T-cell (primary cell): Measurements from ENCODE around the gene SCAPER. TPM values are rescaled to one million over a fixed set of nuclear protein-coding genes. Genes with fewer than 3 reads are reported as not detected.
A peak's percentile ranks its signal among the peaks of the same experiment; 100 is the strongest.

Experiments
- ATAC-seq, 4 experiments: fragments of 200-7000 bp in 3 of 4; fragments of 150-1000 bp in 1 of 4; cut with Tn5 transposase; replicated peaks in 1 of 4; 1 replicate in 3 of 4; 2 replicates in 1 of 4; pipeline ENCODE4 v1.10.0; 2021; ENCODE audit warnings: moderate library complexity in 3 of 4, mild to moderate bottlenecking in 2 of 4, moderate number of reproducible peaks in 1 of 4
- CTCF ChIA-PET, 2 donors: fragments of 300-600 bp; sonication (Branson Sonifier 250); formaldehyde crosslinking; loops; one replicate each; lab custom pipeline; 2022; ENCODE audit warnings: antibody characterized with exemption in 2 of 2; lab: Charles Lee
- POLR2A ChIA-PET, 2 donors: fragments of 300-600 bp; sonication (Branson Sonifier 250); formaldehyde crosslinking; loops; one replicate each; lab custom pipeline; 2022; ENCODE audit warnings: antibody characterized with exemption in 2 of 2; lab: Charles Lee
- DNase-seq, 35 experiments: peaks; one replicate each; pipeline versions ENCODE4 v3.0.0 to v3.0.0-alpha.2; 2013 to 2023
- H3K27ac ChIP-seq: one replicate; pipeline ENCODE4 v1.5.1; 2013; ENCODE audit warnings: low read length
- H3K27me3 ChIP-seq, 2 experiments: replicated peaks in 1 of 2; 1 replicate in 1 of 2; 2 replicates in 1 of 2; pipeline versions ENCODE4 v1.6.1 to v1.7.0; 2013; ENCODE audit warnings: low read length in 1 of 2, mixed read lengths in 1 of 2; ENCODE audit not compliant: control insufficient read depth in 2 of 2, insufficient read depth in 2 of 2; ENCODE audit errors: extremely low read depth in 1 of 2
- H3K36me3 ChIP-seq, 2 donors: 1 replicate in 1 of 2; 2 replicates in 1 of 2; pipeline versions ENCODE4 v1.6.1 to v1.7.0; 2013; ENCODE audit warnings: low read length in 1 of 2; ENCODE audit not compliant: control insufficient read depth in 2 of 2, insufficient read depth in 1 of 2; ENCODE audit errors: extremely low read depth in 1 of 2
- H3K4me1 ChIP-seq, 2 experiments: 1 replicate in 1 of 2; 2 replicates in 1 of 2; pipeline versions ENCODE4 v1.6.1 to v1.7.0; 2013; ENCODE audit warnings: low read length in 2 of 2, mixed read lengths in 1 of 2; ENCODE audit not compliant: insufficient read depth in 2 of 2, control insufficient read depth in 1 of 2; ENCODE audit errors: extremely low read depth in 1 of 2
- H3K4me3 ChIP-seq, 2 donors: 1 replicate in 1 of 2; 2 replicates in 1 of 2; pipeline versions ENCODE4 v1.5.1 to v1.7.0; 2013; ENCODE audit warnings: mild to moderate bottlenecking in 2 of 2, low read length in 1 of 2, moderate library complexity in 1 of 2; ENCODE audit not compliant: control insufficient read depth in 1 of 2; ENCODE audit errors: extremely low read depth in 1 of 2
- H3K9me3 ChIP-seq: 2 replicates; pipeline ENCODE4 v1.7.0; 2013
- H3K27ac Mint-ChIP-seq, 2 donors: one replicate each; pipeline ENCODE4 v1.8.0; 2020 to 2021; ENCODE audit warnings: mild to moderate bottlenecking in 2 of 2, mixed read lengths in 2 of 2
- H3K27me3 Mint-ChIP-seq, 2 donors: one replicate each; pipeline ENCODE4 v1.8.0; 2021 to 2022; ENCODE audit warnings: mixed read lengths in 2 of 2
- H3K36me3 Mint-ChIP-seq: one replicate; pipeline ENCODE4 v1.8.0; 2021; ENCODE audit warnings: mixed read lengths
- H3K4me1 Mint-ChIP-seq, 3 donors: one replicate each; pipeline ENCODE4 v1.8.0; 2020 to 2022; ENCODE audit warnings: mixed read lengths in 3 of 3, mild to moderate bottlenecking in 1 of 3
- H3K4me3 Mint-ChIP-seq, 3 donors: one replicate each; pipeline ENCODE4 v1.8.0; 2020 to 2022; ENCODE audit warnings: mild to moderate bottlenecking in 3 of 3, mixed read lengths in 3 of 3, moderate library complexity in 3 of 3
- H3K9me3 Mint-ChIP-seq, 3 donors: one replicate each; pipeline ENCODE4 v1.8.0; 2020 to 2022; ENCODE audit warnings: mixed read lengths in 3 of 3
- WGBS: methylation state at CpG from one replicate; pipeline ENCODE4 v1.1.5; 2013; ENCODE audit warnings: missing lambda C conversion rate; ENCODE audit not compliant: insufficient coverage; 5-methylcytosine and 5-hydroxymethylcytosine counted together
- total RNA-seq, 35 experiments: library from RNA in 6 of 35; stranded (reverse) in 6 of 35; fragments of 120-200 nt in 1 of 35; gene quantifications; one replicate each; pipeline versions ENCODE4 v1.2.1 to v1.2.4 and lab custom pipeline; 2013 to 2026

The SCAPER gene
- total RNA-seq, 5 donors from 2014 or later (not counting 1 experiment from before 2014, with no cell fraction given) = 32.5 to 59.4 (median 44.1) TPM

GRCh38 chr15:76942331-76942730 lies 37.2 kb upstream of the SCAPER start:
- Histone ChIP-seq H3K36me3 (peaks cover 0 to 31% of the 10 kb centered on the region in 2 donors), H3K4me1 (no peaks in the 10 kb centered on the region), H3K9me3 (no peaks in the 10 kb centered on the region), H3K4me3 (no peak overlapping the region), H3K27me3 (no peaks in the 10 kb centered on the region), H3K27ac (no peak overlapping the region)
- ChIA-PET CTCF (interaction anchor here in 1 of 2 donors (0.8 to 1.8 kb wide), 6 partner anchors 8 to 792 kb away, joined by 3 to 4 read pairs (median 4); no protein-coding TSS in a partner anchor), POLR2A (interaction anchor here in 1 of 2 donors (0.7 kb wide), 1 partner anchor 36 kb away, joined by 8 read pairs; no protein-coding TSS in a partner anchor)
- Mint-ChIP-seq H3K36me3 (peaks cover 32% of the 10 kb centered on the region), H3K4me1 (peaks cover 6 to 15% (median 12%) of the 10 kb centered on the region in 3 donors), H3K4me3 (no peak overlapping the region), H3K27me3 (no peaks in the 10 kb centered on the region), H3K9me3 (no peaks in the 10 kb centered on the region), H3K27ac (no peak overlapping the region)
- ATAC-seq (no peak), DNase-seq (no peak)
- WGBS = no CpG with 5 or more reads among the region's 2 CpGs

GRCh38 chr15:76941636-76942035 lies 36.5 kb upstream of the SCAPER start:
- DNase-seq (no peak), ATAC-seq (no peak)
- Mint-ChIP-seq H3K9me3 (no peaks in the 10 kb centered on the region), H3K36me3 (peaks cover 30% of the 10 kb centered on the region), H3K4me1 (peaks cover under 1 to 16% (median 11%) of the 10 kb centered on the region in 3 donors), H3K27ac (no peak overlapping the region), H3K4me3 (no peak overlapping the region), H3K27me3 (no peaks in the 10 kb centered on the region)
- no CpG with 5 or more reads among the region's 2 CpGs for WGBS
- Histone ChIP-seq H3K4me3 (no peak overlapping the region), H3K9me3 (no peaks in the 10 kb centered on the region), H3K27me3 (no peaks in the 10 kb centered on the region), H3K4me1 (no peaks in the 10 kb centered on the region), H3K36me3 (peaks cover 0 to 30% of the 10 kb centered on the region in 2 donors), H3K27ac (no peak overlapping the region)
- ChIA-PET CTCF (interaction anchor here (0.7 to 1.8 kb wide), 9 partner anchors 9 to 791 kb away, joined by 3 to 4 read pairs (median 3); no protein-coding TSS in a partner anchor), POLR2A (interaction anchor here in 1 of 2 donors (0.7 kb wide), 1 partner anchor 37 kb away, joined by 8 read pairs; no protein-coding TSS in a partner anchor)

GRCh38 chr15:76939715-76940114 lies 34.6 kb upstream of the SCAPER start:
- H3K4me1 ChIP-seq = no peaks in the 10 kb centered on the region
- Mint-ChIP-seq H3K36me3 (peaks cover 28% of the 10 kb centered on the region), H3K4me3 (no peak overlapping the region), H3K27ac (peak overlapping the region in 1 of 2 donors; percentile 36), H3K4me1 (peaks cover 10 to 24% (median 16%) of the 10 kb centered on the region in 3 donors), H3K27me3 (no peaks in the 10 kb centered on the region), H3K9me3 (no peaks in the 10 kb centered on the region)
- DNase-seq (no peak), ATAC-seq (peak in 2 of 4 experiments; percentile 67 to 70)
- peaks cover 0 to 23% of the 10 kb centered on the region in 2 donors for H3K36me3 ChIP-seq
- ChIA-PET CTCF (no interaction called here), POLR2A (interaction anchor here in 1 of 2 donors (0.6 kb wide), 1 partner anchor 162 kb away, joined by 3 read pairs; no protein-coding TSS in a partner anchor)
- WGBS = no CpG with 5 or more reads among the region's 1 CpG
- H3K27ac ChIP-seq = no peak overlapping the region
- H3K9me3 ChIP-seq = no peaks in the 10 kb centered on the region
- H3K4me3 ChIP-seq = no peak overlapping the region
- H3K27me3 ChIP-seq = no peaks in the 10 kb centered on the region

- H3K9me3 Mint-ChIP-seq = no peaks in the 10 kb centered on the region
- H3K4me3 Mint-ChIP-seq = no peak overlapping the region
- POLR2A ChIA-PET = no interaction called here
These were observed 33.6 kb upstream of the SCAPER start for GRCh38 chr15:76938752-76939151.

GRCh38 chr15:76936671-76937070 lies 31.5 kb upstream of the SCAPER start:
- H3K36me3 Mint-ChIP-seq = peaks cover 24% of the 10 kb centered on the region
- no peak overlapping the region for H3K4me3 Mint-ChIP-seq
- no peak for DNase-seq
- H3K9me3 ChIP-seq = no peaks in the 10 kb centered on the region
- peaks cover 30 to 38% (median 33%) of the 10 kb centered on the region in 3 donors for H3K4me1 Mint-ChIP-seq
- POLR2A ChIA-PET = no interaction called here
- no CpG with 5 or more reads among the region's 3 CpGs for WGBS
- H3K27me3 Mint-ChIP-seq = no peaks in the 10 kb centered on the region
- CTCF ChIA-PET = no interaction called here
- no peak overlapping the region for H3K27ac ChIP-seq
- peaks cover 0 to 20% of the 10 kb centered on the region in 2 donors for H3K36me3 ChIP-seq
- no peak overlapping the region for H3K4me3 ChIP-seq
- H3K4me1 ChIP-seq = peaks cover 5 to 11% of the 10 kb centered on the region in 2 experiments
- H3K27me3 ChIP-seq = no peaks in the 10 kb centered on the region
- ATAC-seq = no peak
- no peaks in the 10 kb centered on the region for H3K9me3 Mint-ChIP-seq
- no peak overlapping the region for H3K27ac Mint-ChIP-seq

More at GRCh38 chr15:76938752-76939151, 33.6 kb upstream of the SCAPER start:
- H3K36me3 ChIP-seq = peaks cover 0 to 16% of the 10 kb centered on the region in 2 donors
- H3K4me3 ChIP-seq = no peak overlapping the region
- Mint-ChIP-seq H3K4me1 (peaks cover 13 to 20% (median 15%) of the 10 kb centered on the region in 3 donors), H3K36me3 (peaks cover 22% of the 10 kb centered on the region), H3K27me3 (no peaks in the 10 kb centered on the region), H3K27ac (no peak overlapping the region)
- no peaks in the 10 kb centered on the region for H3K27me3 ChIP-seq
- no CpG with 5 or more reads among the region's 5 CpGs for WGBS
- H3K4me1 ChIP-seq = no peaks in the 10 kb centered on the region
- CTCF ChIA-PET = no interaction called here
- no peaks in the 10 kb centered on the region for H3K9me3 ChIP-seq
- no peak for ATAC-seq
- DNase-seq = no peak
- H3K27ac ChIP-seq = no peak overlapping the region

- no peak overlapping the region for H3K4me3 Mint-ChIP-seq
- no peak for DNase-seq
- no peaks in the 10 kb centered on the region for H3K27me3 ChIP-seq
- no peaks in the 10 kb centered on the region for H3K9me3 ChIP-seq
- H3K4me1 ChIP-seq = peaks cover 9 to 14% of the 10 kb centered on the region in 2 experiments
- WGBS = 100% methylated on average over 1 of the region's 2 CpGs
- no peak overlapping the region for H3K27ac Mint-ChIP-seq
- H3K4me1 Mint-ChIP-seq = peaks cover 36 to 44% (median 39%) of the 10 kb centered on the region in 3 donors
- peaks cover 24% of the 10 kb centered on the region for H3K36me3 Mint-ChIP-seq
- ATAC-seq = no peak
- ChIA-PET POLR2A (interaction anchor here in 1 of 2 donors (0.6 kb wide), 1 partner anchor 172 kb away, joined by 3 read pairs; no protein-coding TSS in a partner anchor), CTCF (no interaction called here)
- H3K27me3 Mint-ChIP-seq = no peaks in the 10 kb centered on the region
- no peak overlapping the region for H3K4me3 ChIP-seq
- peaks cover 0 to 20% of the 10 kb centered on the region in 2 donors for H3K36me3 ChIP-seq
- H3K9me3 Mint-ChIP-seq = no peaks in the 10 kb centered on the region
- no peak overlapping the region for H3K27ac ChIP-seq
These were observed 30.5 kb upstream of the SCAPER start for GRCh38 chr15:76935620-76936019.
